Kasumi-1 (cell line): ENCODE data around the gene DCUN1D1.
"Not testable (repeated sequence)": the region's sequence is repeated elsewhere in the genome, so short reads cannot be mapped to it uniquely, and the experiment has no call there.

Experiments used
- DNase-seq, 2 experiments: peaks; one replicate each; lab custom pipeline; 2025; lab: John Stamatoyannopoulos, UW

Gene DCUN1D1

GRCh38 chr3:182980204-182981037 is at the start of gene DCUN1D1:
Gene DCUN1D1, minus strand, starts transcription at chr3:182980538. Its CDS starts 49 bp downstream, at chr3:182980489.
- DNase-seq: peak; percentile 59 to 71

- no peak for DNase-seq
Measured at GRCh38 chr3:183028416-183028815, 48.1 kb upstream of the DCUN1D1 start.

GRCh38 chr3:183027276-183027675 is 46.9 kb upstream of the DCUN1D1 start:
- no peak for DNase-seq

- no peak for DNase-seq
Measured at GRCh38 chr3:183022936-183023516, 42.7 kb upstream of the DCUN1D1 start.

GRCh38 chr3:183018421-183019192 is 38.3 kb upstream of the DCUN1D1 start:
- no peak for DNase-seq

GRCh38 chr3:183015185-183015584 is 34.8 kb upstream of the DCUN1D1 start:
- DNase-seq: no peak

- DNase-seq: no peak
Measured at GRCh38 chr3:183013856-183014255, 33.5 kb upstream of the DCUN1D1 start.

GRCh38 chr3:183013074-183013473 is 32.7 kb upstream of the DCUN1D1 start:
- DNase-seq: no peak

- no peak for DNase-seq
Measured at GRCh38 chr3:183008800-183009199, 28.5 kb upstream of the DCUN1D1 start.

- DNase-seq: no peak
Measured at GRCh38 chr3:183008303-183008702, 28.0 kb upstream of the DCUN1D1 start.

GRCh38 chr3:183006396-183007002 is 26.2 kb upstream of the DCUN1D1 start:
- DNase-seq: no peak

- DNase-seq: no peak
Measured at GRCh38 chr3:182999767-183000166, 19.4 kb upstream of the DCUN1D1 start.

GRCh38 chr3:182993486-182994201 is 13.3 kb upstream of the DCUN1D1 start:
- not testable (repeated sequence) for DNase-seq

GRCh38 chr3:182989566-182989965 is 9.2 kb upstream of the DCUN1D1 start:
- no peak for DNase-seq

GRCh38 chr3:182986021-182986420 is 5.7 kb upstream of the DCUN1D1 start:
- DNase-seq: no peak

- no peak for DNase-seq
Measured at GRCh38 chr3:182983876-182984275, 3.5 kb upstream of the DCUN1D1 start.

- DNase-seq: no peak
Measured at GRCh38 chr3:182981038-182981380, 671 bp upstream of the DCUN1D1 start.

- peak; percentile 30 to 56 for DNase-seq
Measured at GRCh38 chr3:182979674-182980191, 605 bp downstream of the DCUN1D1 start.

- DNase-seq: peak in 1 of 2 experiments; percentile 30
Measured at GRCh38 chr3:182979103-182979673, 1.1 kb downstream of the DCUN1D1 start.

- DNase-seq: no peak
Measured at GRCh38 chr3:182978387-182978786, 2.0 kb downstream of the DCUN1D1 start.

- no peak for DNase-seq
Measured at GRCh38 chr3:182973047-182973446, 7.3 kb downstream of the DCUN1D1 start.
